Nephron (organoid): Measurements from ENCODE around the gene ITGA2.
"Not testable (repeated sequence)": the region's sequence is repeated elsewhere in the genome, so short reads cannot be mapped to it uniquely, and the experiment has no call there.

Source experiments
- H3K27ac Mint-ChIP-seq, 3 experiments: 2 replicates each; pipeline ENCODE4 v1.8.0; 2020; ENCODE audit warnings: mixed read lengths in 3 of 3, mild to moderate bottlenecking in 2 of 3, moderate library complexity in 1 of 3
- H3K27me3 Mint-ChIP-seq: 2 replicates; pipeline ENCODE4 v1.8.0; 2021; ENCODE audit warnings: low read depth, mild to moderate bottlenecking, moderate library complexity, mixed read lengths
- H3K36me3 Mint-ChIP-seq: 2 replicates; pipeline ENCODE4 v1.8.0; 2020; ENCODE audit warnings: low read depth, mixed read lengths
- H3K4me1 Mint-ChIP-seq: 2 replicates; pipeline ENCODE4 v1.8.0; 2020; ENCODE audit warnings: mixed read lengths
- H3K4me3 Mint-ChIP-seq, 3 experiments: 2 replicates each; pipeline ENCODE4 v1.8.0; 2020; ENCODE audit warnings: mild to moderate bottlenecking in 3 of 3, mixed read lengths in 3 of 3, moderate library complexity in 2 of 3
- H3K9me3 Mint-ChIP-seq: 2 replicates; pipeline ENCODE4 v1.8.0; 2020; ENCODE audit warnings: mixed read lengths
- CTCF ChIP-seq, 3 experiments: fragments of 200-600 bp; sonication (generic); IDR thresholded peaks; one replicate each; pipeline ENCODE4 v1.5.0; 2021; ENCODE audit warnings: antibody characterized with exemption in 3 of 3; ENCODE audit not compliant: unreplicated experiment in 3 of 3

The ITGA2 gene

GRCh38 chr5:53109443-53110127, 120.4 kb downstream of the ITGA2 start, which contains the start of gene MOCS2:
Gene MOCS2 (minus strand): TSS chr5:53109757. CDS start chr5:53107174, 2,583 bp downstream.
- H3K4me1 Mint-ChIP-seq = peaks cover 21% of the 10 kb centered on the region
- H3K36me3 Mint-ChIP-seq = peaks cover 29% of the 10 kb centered on the region
- no peak for TF ChIP-seq CTCF (IDR thresholded peaks at IDR 0.05; ENCODE audit: unreplicated experiment in 3 of 3)
- peak within 1 kb of the TSS; percentile 94 to 96 (median 95) for H3K4me3 Mint-ChIP-seq
- H3K27me3 Mint-ChIP-seq = no peaks in the 10 kb centered on the region
- peak within 1 kb of the TSS; percentile 90 to 94 (median 92) for H3K27ac Mint-ChIP-seq
- no peaks in the 10 kb centered on the region for H3K9me3 Mint-ChIP-seq

GRCh38 chr5:53110156-53110555, 121.0 kb downstream of the ITGA2 start:
- no peak for TF ChIP-seq CTCF (IDR thresholded peaks at IDR 0.05; ENCODE audit: unreplicated experiment in 3 of 3)
- Mint-ChIP-seq H3K9me3 (no peaks in the 10 kb centered on the region), H3K27ac (peak overlapping the region; percentile 90 to 94 (median 92))

GRCh38 chr5:53111139-53111538, 122.0 kb downstream of the ITGA2 start:
- Mint-ChIP-seq H3K9me3 (no peaks in the 10 kb centered on the region), H3K27me3 (no peaks in the 10 kb centered on the region), H3K27ac (no peak overlapping the region), H3K36me3 (peaks cover 14% of the 10 kb centered on the region), H3K4me3 (peak overlapping the region in 2 of 3 experiments; percentile 95 to 96), H3K4me1 (peaks cover 15% of the 10 kb centered on the region)
- TF ChIP-seq CTCF (IDR thresholded peaks at IDR 0.05; ENCODE audit: unreplicated experiment in 3 of 3) = no peak

More at GRCh38 chr5:53110156-53110555, 121.0 kb downstream of the ITGA2 start:
- Mint-ChIP-seq H3K4me1 (peaks cover 21% of the 10 kb centered on the region), H3K4me3 (peak overlapping the region; percentile 94 to 96 (median 95)), H3K36me3 (peaks cover 24% of the 10 kb centered on the region), H3K27me3 (no peaks in the 10 kb centered on the region)

- H3K27me3 Mint-ChIP-seq, H3K36me3 Mint-ChIP-seq, H3K27ac Mint-ChIP-seq, H3K4me3 Mint-ChIP-seq, H3K9me3 Mint-ChIP-seq: not testable (repeated sequence)
- peaks cover 10% of the 10 kb centered on the region for H3K4me1 Mint-ChIP-seq
These were observed 123.2 kb downstream of the ITGA2 start for GRCh38 chr5:53112307-53112706.

GRCh38 chr5:53112909-53113308, 123.8 kb downstream of the ITGA2 start:
- no peak overlapping the region for H3K27ac Mint-ChIP-seq
- no peaks in the 10 kb centered on the region for H3K9me3 Mint-ChIP-seq
- no peaks in the 10 kb centered on the region for H3K36me3 Mint-ChIP-seq
- H3K4me1 Mint-ChIP-seq = peaks cover 6% of the 10 kb centered on the region
- TF ChIP-seq CTCF (IDR thresholded peaks at IDR 0.05; ENCODE audit: unreplicated experiment in 3 of 3) = no peak
- no peak overlapping the region for H3K4me3 Mint-ChIP-seq
- H3K27me3 Mint-ChIP-seq = no peaks in the 10 kb centered on the region

GRCh38 chr5:53113947-53114346, 124.8 kb downstream of the ITGA2 start:
- no peak overlapping the region for H3K27ac Mint-ChIP-seq
- no peak for TF ChIP-seq CTCF (IDR thresholded peaks at IDR 0.05; ENCODE audit: unreplicated experiment in 3 of 3)
- no peaks in the 10 kb centered on the region for H3K27me3 Mint-ChIP-seq
- no peak overlapping the region for H3K4me3 Mint-ChIP-seq
- peaks cover 6% of the 10 kb centered on the region for H3K4me1 Mint-ChIP-seq
- H3K36me3 Mint-ChIP-seq = no peaks in the 10 kb centered on the region
- no peaks in the 10 kb centered on the region for H3K9me3 Mint-ChIP-seq
